Spinal cord (tissue), 10 donors: ENCODE data around the gene POLR2F. TPM values are rescaled to one million over a fixed set of nuclear protein-coding genes. Genes with fewer than 3 reads are reported as not detected.

Experiments
- DNase-seq, 6 donors: peaks; one replicate each; pipeline versions ENCODE4 v3.0.0 to v3.0.0-alpha.2; 2013 to 2015; ENCODE audit warnings: low spot score in 6 of 6, low read depth in 4 of 6
- H3K27ac ChIP-seq: one replicate; pipeline ENCODE4 v1.5.1; 2013; ENCODE audit warnings: low read depth, low read length, control low read depth
- H3K27me3 ChIP-seq: one replicate; pipeline ENCODE4 v1.6.1; 2013; ENCODE audit warnings: low read length; ENCODE audit not compliant: control insufficient read depth, insufficient read depth
- H3K36me3 ChIP-seq: one replicate; pipeline ENCODE4 v1.6.1; 2013; ENCODE audit warnings: low read length; ENCODE audit not compliant: control insufficient read depth, insufficient read depth
- H3K4me1 ChIP-seq: one replicate; pipeline ENCODE4 v1.6.1; 2013; ENCODE audit warnings: low read length; ENCODE audit not compliant: control insufficient read depth, insufficient read depth
- H3K4me3 ChIP-seq: one replicate; pipeline ENCODE4 v1.5.1; 2013; ENCODE audit warnings: low read depth, low read length, control low read depth
- H3K9me3 ChIP-seq: one replicate; pipeline ENCODE4 v1.6.1; 2013; ENCODE audit warnings: low read length; ENCODE audit not compliant: control insufficient read depth, insufficient read depth
- WGBS: methylation state at CpG from one replicate; pipeline ENCODE4 v1.1.5; 2013; ENCODE audit warnings: missing lambda C conversion rate; ENCODE audit not compliant: insufficient coverage; 5-methylcytosine and 5-hydroxymethylcytosine counted together
- long read RNA-seq, 4 donors: transcript quantifications; one replicate each; lab custom pipeline, GENCODE V29; 2026
- polyA plus RNA-seq, 2 donors: library from polyadenylated mRNA; unstranded; fragments of 120-200 nt; gene quantifications; one replicate each; pipeline ENCODE4 v1.2.1, GENCODE V29; 2013; ENCODE audit not compliant: insufficient read length in 2 of 2
- total RNA-seq, 2 donors: library from RNA; depleted of rRNA in 1 of 2; stranded (reverse); fragments of 120-200 nt in 1 of 2; fragments of >200 nt in 1 of 2; gene quantifications; one replicate each; pipeline versions ENCODE4 v1.2.3 to v1.2.4, GENCODE V29; 2013 to 2014
- donor health status: healthy.

The POLR2F gene
- total RNA-seq (100 to 1,000 TPM in 1 of 2 donors, 10 to 100 TPM in 1; 24.3 to 102 TPM), polyA plus RNA-seq (100 to 1,000 TPM; 120 to 125 TPM)
- long read RNA-seq, donor 1, transcript POLR2F-214 (1 exons, 1,612 nt) = minor isoform, 31 of 253 reads
- long read RNA-seq, donor 1, transcript POLR2F-205 (5 exons, 2,106 nt) = major isoform, 74 of 253 reads
- long read RNA-seq, donor 1, partial matches to known transcripts = 138 of 253 reads
- long read RNA-seq, donor 1, other reads (novel, unspliced or antisense) = 5 of 253 reads
- long read RNA-seq, donor 2, transcript POLR2F-205 (5 exons, 2,106 nt) = major isoform, 33 of 101 reads
- long read RNA-seq, donor 2, partial matches to known transcripts = 65 of 101 reads
- long read RNA-seq, donor 2, other reads (novel, unspliced or antisense) = 0 of 101 reads
- long read RNA-seq, donor 3, transcript POLR2F-205 (5 exons, 2,106 nt) = major isoform, 35 of 129 reads
- long read RNA-seq, donor 3, partial matches to known transcripts = 51 of 129 reads
- long read RNA-seq, donor 3, other reads (novel, unspliced or antisense) = 35 of 129 reads
- long read RNA-seq, donor 4, transcript POLR2F-205 (5 exons, 2,106 nt) = major isoform, 103 of 128 reads
- long read RNA-seq, donor 4, partial matches to known transcripts = 10 of 128 reads
- long read RNA-seq, donor 4, other reads (novel, unspliced or antisense) = 8 of 128 reads

GRCh38 chr22:37953437-37954179 is at the start of gene POLR2F, which contains the start of gene C22orf23:
Gene POLR2F, plus strand, starts transcription at chr22:37953699. Its CDS starts 89 bp downstream, at chr22:37953788.
Gene C22orf23, minus strand, starts transcription at chr22:37953601. Its CDS starts 452 bp downstream, at chr22:37953149.
- H3K27ac ChIP-seq = peak within 1 kb of the TSS; percentile 61
- H3K9me3 ChIP-seq = no peaks in the 10 kb centered on the region
- peak; percentile 95 to 99 (median 96) for DNase-seq
- under 1% methylated on average over 52 of the region's 52 CpGs for WGBS
- H3K36me3 ChIP-seq = peaks cover 29% of the 10 kb centered on the region
- H3K4me3 ChIP-seq = peak within 1 kb of the TSS; percentile 88
- H3K27me3 ChIP-seq = no peaks in the 10 kb centered on the region
- peaks cover 19% of the 10 kb centered on the region for H3K4me1 ChIP-seq

GRCh38 chr22:37904572-37905533 is 48.6 kb upstream of the POLR2F start:
- peaks cover 32% of the 10 kb centered on the region for H3K4me1 ChIP-seq
- H3K36me3 ChIP-seq = peaks cover 17% of the 10 kb centered on the region
- peak overlapping the region; percentile 76 for H3K27ac ChIP-seq
- peak overlapping the region; percentile 41 for H3K4me3 ChIP-seq
- no peaks in the 10 kb centered on the region for H3K27me3 ChIP-seq
- 89% methylated on average over 6 of the region's 10 CpGs for WGBS
- H3K9me3 ChIP-seq = no peaks in the 10 kb centered on the region
- DNase-seq = peak in 1 of 6 donors; percentile 50

- H3K9me3 ChIP-seq = no peaks in the 10 kb centered on the region
- 5% methylated on average over 90 of the region's 90 CpGs for WGBS
- H3K27ac ChIP-seq = peak within 1 kb of the TSS; percentile 76
Measured at GRCh38 chr22:37905534-37906363, 47.8 kb upstream of the POLR2F start, which contains the start of gene MICALL1. Gene MICALL1, plus strand, starts transcription at chr22:37906297. Its CDS starts 126 bp downstream, at chr22:37906423.

GRCh38 chr22:37906364-37907008 is 47.0 kb upstream of the POLR2F start:
- Histone ChIP-seq H3K4me1 (peaks cover 48% of the 10 kb centered on the region), H3K27ac (peak overlapping the region; percentile 52), H3K36me3 (peaks cover 28% of the 10 kb centered on the region), H3K27me3 (no peaks in the 10 kb centered on the region), H3K9me3 (no peaks in the 10 kb centered on the region), H3K4me3 (peak overlapping the region; percentile 56)
- under 1% methylated on average over 75 of the region's 75 CpGs for WGBS
- no peak for DNase-seq

More at GRCh38 chr22:37905534-37906363, 47.8 kb upstream of the POLR2F start, which contains the start of gene MICALL1:
- peak in 2 of 6 donors; percentile 70 to 72 for DNase-seq
- Histone ChIP-seq H3K4me3 (peak within 1 kb of the TSS; percentile 56), H3K27me3 (no peaks in the 10 kb centered on the region), H3K36me3 (peaks cover 22% of the 10 kb centered on the region), H3K4me1 (peaks cover 41% of the 10 kb centered on the region)

- no peak for DNase-seq
- peak overlapping the region; percentile 52 for H3K27ac ChIP-seq
- peak overlapping the region; percentile 56 for H3K4me3 ChIP-seq
- whole genome bisulfite sequencing = 49% methylated on average over 18 of the region's 19 CpGs
- no peaks in the 10 kb centered on the region for H3K9me3 ChIP-seq
- no peaks in the 10 kb centered on the region for H3K27me3 ChIP-seq
- peaks cover 51% of the 10 kb centered on the region for H3K4me1 ChIP-seq
- H3K36me3 ChIP-seq = peaks cover 36% of the 10 kb centered on the region
Measured at GRCh38 chr22:37907036-37907954, 46.2 kb upstream of the POLR2F start.

GRCh38 chr22:37909766-37910165 is 43.7 kb upstream of the POLR2F start:
- Histone ChIP-seq H3K4me3 (no peak overlapping the region), H3K9me3 (no peaks in the 10 kb centered on the region), H3K27ac (no peak overlapping the region), H3K36me3 (peaks cover 57% of the 10 kb centered on the region), H3K4me1 (peaks cover 47% of the 10 kb centered on the region), H3K27me3 (no peaks in the 10 kb centered on the region)
- WGBS = 89% methylated on average over 3 of the region's 7 CpGs
- no peak for DNase-seq

- H3K4me1 ChIP-seq = peaks cover 40% of the 10 kb centered on the region
- DNase-seq = no peak
- no peak overlapping the region for H3K27ac ChIP-seq
- no peak overlapping the region for H3K4me3 ChIP-seq
- 43% methylated on average over 9 of the region's 15 CpGs for WGBS
- H3K9me3 ChIP-seq = no peaks in the 10 kb centered on the region
- H3K36me3 ChIP-seq = peaks cover 66% of the 10 kb centered on the region
- H3K27me3 ChIP-seq = no peaks in the 10 kb centered on the region
Measured at GRCh38 chr22:37910890-37911672, 42.4 kb upstream of the POLR2F start.
